Prostate gland (tissue), 2 donors: ENCODE measurements around the gene SNCG.

ENCODE experiments used
- CTCF ChIP-seq, 4 experiments: fragments of 200-600 bp in 2 of 4; fragments of 450-650 bp in 2 of 4; sonication (generic) in 2 of 4; IDR thresholded peaks; 1 replicate in 3 of 4; 2 replicates in 1 of 4; pipeline ENCODE4 v1.5.1; 2016 to 2019; ENCODE audit warnings: antibody characterized with exemption in 4 of 4, mild to moderate bottlenecking in 2 of 4, moderate library complexity in 2 of 4
- POLR2A ChIP-seq: fragments of 450-650 bp; IDR thresholded peaks from one replicate; pipeline ENCODE4 v1.6.1; 2016; ENCODE audit warnings: antibody characterized with exemption, mild to moderate bottlenecking
- POLR2AphosphoS5 ChIP-seq: sonication (generic); formaldehyde crosslinking; IDR thresholded peaks from one replicate; pipeline ENCODE4 v1.6.1; 2017; ENCODE audit warnings: antibody characterized with exemption

GRCh38 chr10:86918022-86918471, 40.4 kb upstream of the SNCG start:
- TF ChIP-seq CTCF (IDR thresholded peaks at IDR 0.05), result no peak
- TF ChIP-seq POLR2AphosphoS5, result no peak
- TF ChIP-seq POLR2A, result no peak
